Esophagus muscularis mucosa (tissue), 4 donors: ENCODE results near the gene MICAL3. TPM values are rescaled to one million over a fixed set of nuclear protein-coding genes. Genes with fewer than 3 reads are reported as not detected.

Experiments used
- DNase-seq: peaks from one replicate; pipeline ENCODE4 v3.0.0-alpha.2; 2017; ENCODE audit errors: extremely low spot score
- H3K27ac ChIP-seq, 4 donors: fragments of 200-600 bp; sonication (generic); replicated peaks in 1 of 4; 1 replicate in 3 of 4; 2 replicates in 1 of 4; pipeline ENCODE4 v1.5.1; 2016 to 2019; ENCODE audit warnings: mild to moderate bottlenecking in 1 of 4
- H3K27me3 ChIP-seq, 4 donors: fragments of 200-600 bp; sonication (generic); one replicate each; pipeline versions ENCODE4 v1.5.1 to v1.6.0; 2016 to 2019
- H3K36me3 ChIP-seq, 4 donors: fragments of 200-600 bp; sonication (generic); one replicate each; pipeline ENCODE4 v1.5.1; 2016 to 2019
- H3K4me1 ChIP-seq, 4 donors: fragments of 200-600 bp; sonication (generic); one replicate each; pipeline ENCODE4 v1.5.1; 2016 to 2019
- H3K4me3 ChIP-seq, 4 donors: fragments of 200-600 bp; sonication (generic); 1 replicate in 2 of 4; 2 replicates in 2 of 4; pipeline ENCODE4 v1.5.1; 2016 to 2019; ENCODE audit warnings: mild to moderate bottlenecking in 4 of 4, moderate library complexity in 1 of 4
- H3K9me3 ChIP-seq, 4 donors: fragments of 200-600 bp; sonication (generic); 1 replicate in 3 of 4; 2 replicates in 1 of 4; pipeline ENCODE4 v1.5.1; 2016 to 2019
- EP300 ChIP-seq: sonication (generic); formaldehyde crosslinking; IDR thresholded peaks from one replicate; pipeline ENCODE4 v1.6.1; 2017; ENCODE audit warnings: antibody characterized with exemption
- POLR2A ChIP-seq: fragments of 450-650 bp; IDR thresholded peaks from one replicate; pipeline ENCODE4 v1.6.1; 2017; ENCODE audit warnings: antibody characterized with exemption, moderate library complexity, mild to moderate bottlenecking, low read depth
- POLR2AphosphoS5 ChIP-seq, 2 donors: sonication (generic); formaldehyde crosslinking; IDR thresholded peaks; one replicate each; pipeline ENCODE4 v1.6.1; 2017; ENCODE audit warnings: antibody characterized with exemption in 2 of 2
- WGBS: methylation state at CpG from one replicate; pipeline ENCODE4 v1.1.5; 2018; 5-methylcytosine and 5-hydroxymethylcytosine counted together
- intact Hi-C: fragments of 100-400 bp; cut with DNase I; formaldehyde crosslinking; loops from one replicate; pipeline ENCODE4 v1.15.1; 2023
- total RNA-seq, 4 donors: library from RNA; depleted of rRNA; stranded (reverse); fragments of >200 nt; gene quantifications; one replicate each; pipeline versions ENCODE4 v1.1.0 to v1.2.1, GENCODE V29; 2016
- TF ChIP-seq, protein P1 (sequence below), 3 experiments: fragments of 200-600 bp in 2 of 3; fragments of 450-650 bp in 1 of 3; sonication (generic) in 2 of 3; IDR thresholded peaks; one replicate each; pipeline ENCODE4 v1.5.1; 2017 to 2019; ENCODE audit warnings: antibody characterized with exemption in 3 of 3, mild to moderate bottlenecking in 2 of 3, moderate library complexity in 1 of 3

The MICAL3 gene
- total RNA-seq, 4 donors from 2014 or later = 35.1 to 91.8 (median 67.8) TPM

- Histone ChIP-seq H3K27me3 (no peaks in the 10 kb centered on the region), H3K9me3 (no peaks in the 10 kb centered on the region), H3K27ac (no peak overlapping the region), H3K4me3 (no peak overlapping the region), H3K4me1 (peaks cover 14 to 43% (median 35%) of the 10 kb centered on the region in 4 donors), H3K36me3 (peaks cover 23 to 79% (median 67%) of the 10 kb centered on the region in 4 donors)
- intact Hi-C loops = no loop called here
- DNase-seq = no peak
- TF ChIP-seq POLR2AphosphoS5 (IDR thresholded peaks at IDR 0.05) = no peak
- TF ChIP-seq, protein P1, sequence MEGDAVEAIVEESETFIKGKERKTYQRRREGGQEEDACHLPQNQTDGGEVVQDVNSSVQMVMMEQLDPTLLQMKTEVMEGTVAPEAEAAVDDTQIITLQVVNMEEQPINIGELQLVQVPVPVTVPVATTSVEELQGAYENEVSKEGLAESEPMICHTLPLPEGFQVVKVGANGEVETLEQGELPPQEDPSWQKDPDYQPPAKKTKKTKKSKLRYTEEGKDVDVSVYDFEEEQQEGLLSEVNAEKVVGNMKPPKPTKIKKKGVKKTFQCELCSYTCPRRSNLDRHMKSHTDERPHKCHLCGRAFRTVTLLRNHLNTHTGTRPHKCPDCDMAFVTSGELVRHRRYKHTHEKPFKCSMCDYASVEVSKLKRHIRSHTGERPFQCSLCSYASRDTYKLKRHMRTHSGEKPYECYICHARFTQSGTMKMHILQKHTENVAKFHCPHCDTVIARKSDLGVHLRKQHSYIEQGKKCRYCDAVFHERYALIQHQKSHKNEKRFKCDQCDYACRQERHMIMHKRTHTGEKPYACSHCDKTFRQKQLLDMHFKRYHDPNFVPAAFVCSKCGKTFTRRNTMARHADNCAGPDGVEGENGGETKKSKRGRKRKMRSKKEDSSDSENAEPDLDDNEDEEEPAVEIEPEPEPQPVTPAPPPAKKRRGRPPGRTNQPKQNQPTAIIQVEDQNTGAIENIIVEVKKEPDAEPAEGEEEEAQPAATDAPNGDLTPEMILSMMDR (IDR thresholded peaks at IDR 0.05) = no peak
- TF ChIP-seq POLR2A = no peak
- TF ChIP-seq EP300 = no peak
- 85% methylated on average over 7 of the region's 7 CpGs for WGBS
Observed at GRCh38 chr22:17872471-17872870, 151.9 kb downstream of the MICAL3 start.

DNA sequence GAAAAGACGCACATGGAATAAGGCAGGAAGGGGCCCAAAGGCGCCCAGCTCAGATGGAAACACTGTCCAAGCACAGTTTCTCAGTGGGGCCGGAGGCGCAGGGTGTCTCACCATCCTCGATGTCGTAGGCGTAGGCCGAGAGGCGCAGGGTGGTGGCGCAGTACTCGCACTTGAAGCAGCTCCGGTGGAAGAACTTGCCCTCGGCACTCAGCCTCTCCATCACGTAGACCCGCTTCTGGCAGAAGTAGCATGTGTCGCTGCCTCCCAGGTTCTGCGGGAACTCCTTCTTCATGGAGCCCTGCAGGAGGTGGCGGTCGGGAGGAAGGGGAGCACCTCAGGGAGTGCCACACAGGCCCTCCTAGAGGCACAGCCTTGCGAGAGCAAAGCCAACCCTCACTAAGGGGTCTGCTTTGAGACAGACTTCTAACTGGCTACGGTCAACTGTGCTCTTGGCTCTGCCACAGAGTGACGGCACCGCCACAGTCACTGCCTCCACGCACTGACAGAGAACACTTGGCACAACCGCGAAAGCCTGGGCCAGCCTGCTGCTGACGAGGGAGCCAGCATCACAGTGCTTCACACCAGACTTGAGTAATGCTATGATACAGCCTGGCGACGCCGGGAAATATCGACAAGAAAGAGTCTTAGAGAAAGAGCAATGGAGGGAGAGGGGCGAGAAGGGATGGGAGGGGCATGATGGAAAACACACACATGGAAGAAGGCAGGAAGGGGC, 152.5 kb downstream of the MICAL3 start:
- Histone ChIP-seq H3K27me3 (no peaks in the 10 kb centered on the region), H3K36me3 (peaks cover 23 to 77% (median 67%) of the 10 kb centered on the region in 4 donors), H3K27ac (no peak overlapping the region), H3K9me3 (no peaks in the 10 kb centered on the region), H3K4me1 (peaks cover 19 to 49% (median 41%) of the 10 kb centered on the region in 4 donors), H3K4me3 (no peak overlapping the region)
- 92% methylated on average over 31 of the region's 32 CpGs for WGBS
- TF ChIP-seq POLR2AphosphoS5 (IDR thresholded peaks at IDR 0.05) (no peak), EP300 (no peak), POLR2A (no peak)
- TF ChIP-seq, protein P1 (IDR thresholded peaks at IDR 0.05) = no peak
- intact Hi-C loops = no loop called here
- no peak for DNase-seq

DNA sequence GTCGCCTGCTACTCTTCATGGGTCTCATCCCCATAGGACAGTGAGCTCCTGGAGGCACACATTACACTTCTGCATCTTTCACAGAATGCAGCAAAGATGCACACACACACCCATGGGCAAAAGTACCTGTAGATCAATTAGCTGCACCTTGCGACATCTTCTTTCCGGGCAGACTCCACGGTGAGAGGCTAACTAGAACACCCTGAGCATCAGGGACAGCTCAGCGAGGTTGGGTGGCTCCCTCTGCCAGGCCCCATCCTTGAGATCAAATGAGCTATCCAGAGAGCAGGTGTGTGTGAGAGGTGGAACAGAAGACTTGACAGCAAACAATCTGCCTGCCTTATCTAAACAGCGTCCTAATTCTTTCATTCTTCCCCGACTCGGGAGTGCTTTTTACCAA, 154.0 kb downstream of the MICAL3 start:
- no peaks in the 10 kb centered on the region for H3K27me3 ChIP-seq
- TF ChIP-seq POLR2AphosphoS5 (IDR thresholded peaks at IDR 0.05) = no peak
- TF ChIP-seq EP300 = no peak
- TF ChIP-seq, protein P1 (IDR thresholded peaks at IDR 0.05) = no peak
- TF ChIP-seq POLR2A = no peak
- H3K9me3 ChIP-seq = no peaks in the 10 kb centered on the region
- intact Hi-C loops = no loop called here
- H3K27ac ChIP-seq = peak overlapping the region in 3 of 4 donors; percentile 64 to 68 (median 65)
- no peak for DNase-seq
- H3K36me3 ChIP-seq = peaks cover 23 to 82% (median 70%) of the 10 kb centered on the region in 4 donors
- WGBS = 82% methylated on average over 8 of the region's 8 CpGs
- H3K4me1 ChIP-seq = peaks cover 19 to 50% (median 43%) of the 10 kb centered on the region in 4 donors
- no peak overlapping the region for H3K4me3 ChIP-seq

- H3K36me3 ChIP-seq = peaks cover 30 to 82% (median 75%) of the 10 kb centered on the region in 4 donors
- H3K4me1 ChIP-seq = peaks cover 19 to 47% (median 43%) of the 10 kb centered on the region in 4 donors
- DNase-seq = no peak
- H3K9me3 ChIP-seq = no peaks in the 10 kb centered on the region
- peak overlapping the region in 3 of 4 donors; percentile 64 to 68 (median 65) for H3K27ac ChIP-seq
- TF ChIP-seq POLR2AphosphoS5 (IDR thresholded peaks at IDR 0.05) = no peak
- no peak for TF ChIP-seq POLR2A
- TF ChIP-seq EP300 = no peak
- TF ChIP-seq, protein P1 (IDR thresholded peaks at IDR 0.05) = no peak
- no peaks in the 10 kb centered on the region for H3K27me3 ChIP-seq
- WGBS = 62% methylated on average over 9 of the region's 9 CpGs
- intact Hi-C loops = no loop called here
- H3K4me3 ChIP-seq = no peak overlapping the region
Observed at GRCh38 chr22:17869285-17870096, 154.9 kb downstream of the MICAL3 start.
